GM19099 (cell line): Measurements from ENCODE around the gene GPSM1.

Experiments
- POLR2A ChIP-seq: IDR thresholded peaks from 3 replicates; pipeline ENCODE4 v1.6.1; 2011; ENCODE audit warnings: low read depth; ENCODE audit not compliant: insufficient read length; ENCODE audit errors: extremely low read depth

Gene GPSM1

DNA sequence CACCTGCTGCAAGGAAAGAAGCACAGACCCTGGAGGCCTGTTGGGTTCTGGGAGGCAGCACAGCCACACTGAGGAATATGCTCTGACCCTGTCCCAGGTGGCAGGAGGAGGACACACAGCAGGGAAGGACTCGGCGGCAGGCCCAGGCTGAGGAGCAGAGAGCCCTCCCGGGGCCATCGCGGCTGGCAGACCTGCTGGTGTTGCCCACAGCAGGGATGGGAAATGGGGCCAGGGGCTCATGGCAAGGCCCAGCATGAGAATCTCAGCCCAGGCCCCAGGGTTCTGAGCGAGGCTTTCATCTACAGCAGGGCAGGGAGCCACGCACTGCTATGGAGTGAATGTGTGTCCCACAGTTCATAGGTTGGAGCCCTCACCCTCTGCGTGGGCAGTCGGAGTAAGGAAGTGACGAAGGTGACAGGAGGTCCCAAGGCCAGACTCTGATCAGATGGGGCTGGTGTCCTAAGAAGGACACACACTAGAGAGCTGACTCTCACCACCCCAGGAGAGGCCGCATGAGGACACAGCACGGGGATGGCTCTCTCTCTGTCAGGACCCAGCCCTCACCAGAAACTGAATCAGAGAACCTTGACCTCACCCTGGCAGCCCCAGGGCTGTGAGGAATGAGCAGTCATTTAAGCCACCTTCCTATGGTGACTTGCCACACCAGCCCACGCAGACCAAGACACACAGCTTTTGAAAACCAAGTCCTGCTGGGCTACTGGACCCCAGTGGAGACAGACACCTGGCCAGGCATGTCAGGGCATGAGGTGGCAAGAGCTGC, 10.3 kb upstream of the GPSM1 start:
- no peak for TF ChIP-seq POLR2A

DNA sequence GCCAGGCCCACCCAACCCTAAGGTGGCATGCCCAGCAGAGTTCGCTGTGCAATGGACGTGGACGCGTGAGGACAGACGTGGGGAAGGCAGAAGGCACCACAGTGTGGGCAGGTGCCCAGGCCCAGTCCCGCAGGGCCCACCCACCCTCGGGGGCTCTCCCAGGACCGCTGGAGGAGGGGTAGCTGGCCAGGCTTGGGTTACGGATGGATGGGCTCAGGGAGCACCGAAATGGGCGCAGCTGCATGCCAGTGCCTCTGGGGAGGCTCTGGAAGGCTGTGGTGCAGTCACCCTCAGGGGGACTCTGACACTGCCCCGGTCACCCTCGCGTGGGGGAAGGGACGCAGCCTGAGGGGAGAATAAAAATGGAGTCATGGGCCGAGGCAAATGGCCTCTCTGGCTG, 9.6 kb upstream of the GPSM1 start:
- no peak for TF ChIP-seq POLR2A

GRCh38 chr9:136318111-136318775, 9.1 kb upstream of the GPSM1 start:
- TF ChIP-seq POLR2A, result no peak

- no peak for TF ChIP-seq POLR2A
These were observed 8.5 kb upstream of the GPSM1 start for GRCh38 chr9:136318776-136319241.

GRCh38 chr9:136321561-136321960, 5.8 kb upstream of the GPSM1 start:
- TF ChIP-seq POLR2A, result no peak

DNA sequence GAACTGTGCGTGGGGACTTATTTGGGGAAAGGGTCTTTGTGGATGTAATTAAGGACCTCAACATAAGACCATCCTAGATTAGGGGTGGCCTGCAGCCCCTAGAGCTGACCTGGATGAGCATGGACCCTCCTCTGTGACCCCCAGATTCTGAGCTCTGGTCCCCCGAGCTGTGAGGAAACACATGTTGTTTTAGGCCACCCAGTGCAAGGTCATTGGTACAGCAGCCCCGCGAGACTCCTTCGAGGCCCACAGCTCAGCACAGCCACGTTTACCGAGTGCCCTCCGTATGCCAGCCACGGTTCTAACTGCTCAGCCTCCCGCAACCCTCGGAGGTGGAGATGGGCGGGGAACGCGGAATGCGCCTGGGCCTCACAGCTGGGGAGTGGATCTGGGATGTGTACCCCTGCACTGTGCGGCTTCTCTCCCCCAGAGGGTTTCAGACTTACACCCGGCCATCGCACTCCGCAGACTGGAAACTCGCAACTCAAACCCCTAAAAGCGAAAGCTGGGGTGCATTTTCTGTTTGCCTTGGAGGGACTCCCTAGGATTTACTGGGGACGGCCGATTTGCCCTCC, 4.5 kb upstream of the GPSM1 start:
- no peak for TF ChIP-seq POLR2A

DNA sequence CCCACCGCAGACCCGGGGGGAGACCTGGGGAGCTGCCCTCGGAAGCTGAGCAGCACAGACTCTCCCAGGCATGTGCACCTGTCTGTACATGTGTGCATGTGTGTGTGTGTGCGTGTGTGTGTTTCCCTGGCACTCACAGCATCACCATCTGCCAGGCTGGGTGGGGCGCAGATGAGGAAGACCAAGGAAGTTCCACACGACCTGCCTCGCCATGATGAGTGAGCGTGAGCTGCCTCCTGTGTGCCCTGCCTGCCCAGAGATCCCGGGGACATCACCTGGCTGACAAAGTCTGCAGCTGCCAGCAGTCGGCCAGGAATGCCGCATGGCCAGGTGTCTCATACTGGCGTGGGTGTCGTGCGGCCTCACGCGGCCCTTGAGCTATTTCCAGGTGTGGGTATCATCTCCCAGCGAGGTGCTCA, 4.0 kb upstream of the GPSM1 start:
- TF ChIP-seq POLR2A, result no peak

DNA sequence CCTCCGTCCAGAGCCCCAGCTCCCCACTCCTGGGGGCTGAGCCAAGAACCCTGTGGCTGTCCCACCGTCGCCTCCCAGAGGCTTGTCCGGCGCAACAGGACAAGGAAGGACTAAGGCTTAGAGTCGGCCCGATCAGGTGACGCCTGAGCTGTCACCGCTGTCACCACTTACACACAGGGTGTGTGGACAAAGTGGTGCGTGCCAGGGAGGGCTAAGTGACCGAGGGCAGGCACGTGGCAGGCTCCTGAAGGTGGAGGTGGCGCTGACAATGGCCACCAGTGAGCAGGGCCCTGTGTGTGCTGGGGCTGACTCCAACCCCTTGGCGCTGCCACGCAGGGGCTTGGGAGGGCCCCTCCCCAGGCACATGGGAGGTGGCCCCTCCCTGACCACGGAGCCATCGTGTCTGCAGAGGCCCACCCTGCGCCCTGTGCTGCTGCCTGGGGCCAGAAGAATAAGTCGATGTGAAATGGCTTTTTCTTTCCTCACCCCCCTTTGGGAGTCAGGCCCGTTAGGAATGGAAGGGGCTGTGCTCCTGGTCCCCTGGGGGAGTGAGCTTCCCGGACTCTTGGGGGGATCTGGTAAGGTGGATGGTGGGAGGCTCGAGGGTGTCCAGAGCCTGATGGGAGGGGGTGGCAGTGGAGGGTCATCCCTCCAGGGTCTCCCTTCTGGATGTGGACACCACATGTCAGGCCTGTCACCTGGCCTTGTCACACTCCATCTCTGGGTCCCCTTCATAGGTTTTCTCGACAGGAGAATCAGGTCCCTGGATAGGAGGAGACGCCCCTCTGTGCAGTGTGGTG, 2.6 kb upstream of the GPSM1 start:
- TF ChIP-seq POLR2A, result no peak

GRCh38 chr9:136325358-136325757, 2.0 kb upstream of the GPSM1 start:
- TF ChIP-seq POLR2A, result no peak

- TF ChIP-seq POLR2A, result no peak
These were observed 1.1 kb upstream of the GPSM1 start for GRCh38 chr9:136326061-136326760.

DNA sequence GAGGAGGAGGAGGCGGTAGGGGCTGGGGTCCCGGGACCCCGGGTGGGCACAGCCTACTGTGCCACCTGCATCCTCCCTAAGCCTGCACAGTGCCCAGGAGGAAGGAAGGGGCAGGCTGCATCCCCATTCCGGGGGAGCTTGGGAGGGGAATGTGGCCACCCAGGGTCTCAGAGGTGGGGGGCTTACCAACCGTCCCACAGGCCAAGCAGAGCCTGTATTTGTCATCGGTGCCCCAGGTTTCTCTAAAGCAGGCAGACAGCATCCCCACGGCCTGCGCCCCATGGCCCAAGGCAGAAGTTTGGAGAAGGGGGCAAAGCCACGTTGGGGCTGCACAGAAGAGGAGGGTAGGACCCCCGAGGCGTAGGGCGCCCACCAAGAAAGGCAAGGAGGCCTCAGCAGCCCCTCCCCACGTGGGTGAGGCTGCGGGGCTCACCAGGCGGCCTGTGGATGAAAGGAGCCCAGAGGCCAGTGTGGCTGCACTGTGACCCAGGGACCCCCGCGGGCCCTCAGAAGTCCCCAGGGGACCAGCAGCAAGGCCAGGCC, 507 bp upstream of the GPSM1 start:
- TF ChIP-seq POLR2A, result no peak

DNA sequence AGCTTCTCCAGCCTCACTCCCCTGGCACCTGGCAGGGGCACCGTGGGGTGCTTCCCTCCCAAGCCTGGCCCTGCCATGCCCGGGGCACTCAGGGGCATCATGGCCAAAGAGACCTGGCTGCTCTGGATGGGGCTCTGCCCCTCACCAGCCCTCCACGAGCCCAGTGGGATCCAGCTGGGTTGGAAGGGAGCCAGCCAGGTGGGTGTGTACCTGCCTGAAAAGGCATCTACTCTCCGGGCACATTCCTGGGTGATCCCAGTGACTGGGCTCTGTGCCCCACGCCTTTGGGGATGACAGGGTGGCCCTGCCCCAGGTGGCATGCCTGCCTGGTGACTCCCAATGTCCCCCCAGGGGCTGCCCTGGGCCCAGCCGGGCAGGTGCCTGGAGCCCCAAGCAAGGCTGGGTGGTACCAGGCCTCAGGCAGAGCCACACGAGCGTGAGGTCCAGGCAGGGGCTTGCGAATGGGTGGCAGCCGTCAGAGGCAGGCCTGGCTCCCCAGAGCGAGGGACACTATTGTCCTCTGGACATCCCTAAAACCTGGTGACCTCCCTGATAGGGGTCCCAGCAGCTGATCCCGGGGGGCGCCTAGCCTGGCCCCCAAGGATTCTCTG, 777 bp downstream of the GPSM1 start:
- TF ChIP-seq POLR2A, result no peak

- TF ChIP-seq POLR2A, result no peak
These were observed 1.3 kb downstream of the GPSM1 start for GRCh38 chr9:136328622-136329041.

DNA sequence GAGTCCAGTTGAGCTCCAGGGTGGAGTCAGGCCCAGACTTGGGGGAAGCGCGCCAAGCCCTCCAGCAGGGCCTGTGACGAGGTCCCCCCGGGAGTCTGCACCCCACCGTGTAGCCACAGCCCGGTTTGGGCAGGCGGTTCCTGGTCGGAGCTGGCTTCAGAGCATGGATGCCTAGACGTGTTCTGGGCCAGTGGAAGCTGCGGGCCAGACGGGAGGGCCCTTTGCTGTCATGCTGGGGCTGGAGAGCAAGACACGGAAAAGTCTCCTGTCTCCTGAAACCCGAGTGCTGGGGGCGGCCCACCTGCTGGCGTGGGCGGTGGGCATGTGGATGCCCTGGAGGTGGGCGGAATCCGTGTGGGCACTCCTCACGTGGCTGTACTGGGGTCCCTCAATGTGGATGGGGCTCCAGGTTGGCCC, 1.9 kb downstream of the GPSM1 start:
- no peak for TF ChIP-seq POLR2A
